Iris pigment epithelial cell (primary cell): ENCODE data around the gene HGFAC.
A peak's percentile ranks its signal among the peaks of the same experiment; 100 is the strongest.

Source experiments
- DNase-seq: peaks from one replicate; pipeline ENCODE4 v3.0.0-alpha.2; 2011; ENCODE audit warnings: low read depth

HGFAC gene

DNA sequence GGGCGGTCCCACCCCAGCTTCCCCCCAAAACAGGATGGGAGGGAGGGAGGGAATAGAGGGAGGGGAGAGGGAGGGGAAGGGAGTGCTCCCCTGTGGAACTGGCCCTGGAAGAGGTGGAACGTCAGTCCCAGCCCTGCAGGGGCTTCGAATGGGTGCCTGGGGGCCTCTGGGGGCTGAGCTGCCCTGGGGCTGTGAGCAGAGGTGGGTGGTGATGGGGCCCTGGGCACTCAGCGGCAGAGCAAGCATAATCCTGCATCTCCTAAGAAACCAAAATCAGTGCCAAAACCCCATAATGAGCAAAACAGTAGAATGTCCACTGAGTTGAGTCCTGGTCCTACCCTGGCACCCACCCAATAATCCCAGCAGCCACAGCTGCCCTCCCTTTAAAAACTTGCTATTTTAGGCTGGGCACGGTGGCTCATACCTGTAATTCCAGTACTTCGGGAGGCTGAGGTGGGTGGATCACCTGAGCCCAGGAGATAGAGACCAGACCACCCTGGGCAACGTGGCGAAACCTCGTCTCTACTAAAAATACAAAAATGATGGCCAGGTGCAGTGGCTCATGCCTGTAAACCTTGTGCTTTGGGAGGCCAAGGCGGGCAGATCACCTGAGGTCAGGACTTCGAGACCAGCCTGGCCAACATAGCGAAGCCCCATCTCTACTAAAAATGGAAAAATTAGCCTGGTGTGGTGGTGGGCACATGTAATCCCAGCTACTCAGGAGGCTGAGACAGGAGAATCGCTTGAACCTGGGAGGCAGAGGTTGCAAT, 32.4 kb downstream of the HGFAC start:
- DNase-seq = no peak

DNA sequence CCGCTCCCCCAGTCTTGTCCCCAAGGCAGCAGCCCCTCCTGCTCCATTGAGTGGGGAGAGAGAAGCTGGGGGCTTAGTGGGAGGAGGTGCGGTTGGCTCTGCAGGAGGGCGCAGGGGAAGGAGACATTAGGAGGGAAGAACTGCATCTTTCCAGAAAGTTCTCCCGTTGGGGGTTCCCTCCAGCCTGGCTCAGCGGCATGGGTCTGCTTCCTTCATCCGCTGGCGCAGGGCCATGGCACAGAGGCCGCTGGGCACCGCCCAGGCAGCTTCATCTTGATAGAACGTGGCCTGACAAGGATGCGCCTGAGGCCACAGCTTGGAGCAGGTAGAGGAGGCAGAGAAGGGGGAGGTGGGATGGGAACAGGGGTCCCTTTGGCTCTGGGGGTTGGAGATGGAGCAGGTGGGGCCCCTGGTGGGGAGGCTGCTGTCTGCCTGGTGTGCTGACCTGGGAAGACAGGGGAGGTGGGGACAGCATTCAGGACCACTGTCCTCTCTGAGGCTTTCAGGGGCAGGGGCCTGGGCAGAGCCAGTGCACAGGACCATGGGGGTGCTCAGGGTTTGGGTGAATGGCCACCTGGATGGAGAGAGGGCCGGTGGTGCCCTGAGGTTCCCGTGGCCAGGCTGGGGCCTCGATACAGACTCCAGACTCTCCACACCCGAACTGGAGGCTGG, 33.4 kb downstream of the HGFAC start:
- no peak for DNase-seq

DNA sequence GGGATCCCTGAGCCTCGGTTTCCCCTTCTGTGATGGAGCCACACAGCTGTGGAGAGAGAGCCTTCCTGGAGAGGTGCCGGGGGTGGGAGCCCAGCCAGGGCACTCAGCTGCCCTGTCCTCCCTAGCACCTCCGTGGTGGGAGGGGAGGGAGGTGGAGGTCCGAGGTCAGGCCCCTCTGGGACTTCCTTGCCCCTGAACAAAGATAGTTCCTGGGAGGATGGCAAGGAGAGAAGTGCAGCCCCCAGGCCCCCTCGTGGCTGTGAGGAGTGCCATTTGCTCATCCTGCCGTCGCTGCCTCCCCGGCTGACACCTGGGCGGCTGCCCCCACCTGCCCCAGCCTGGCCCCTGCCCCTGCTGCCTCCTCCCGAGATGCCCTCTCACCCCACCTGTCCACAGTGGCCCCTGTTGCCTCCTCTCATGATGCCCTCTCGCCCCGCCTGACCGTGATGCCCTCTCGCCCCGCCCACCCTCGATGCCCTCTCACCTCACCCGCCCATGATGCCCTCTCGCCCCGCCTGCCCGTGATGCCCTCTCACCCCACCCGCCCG, 34.0 kb downstream of the HGFAC start:
- no peak for DNase-seq

DNA sequence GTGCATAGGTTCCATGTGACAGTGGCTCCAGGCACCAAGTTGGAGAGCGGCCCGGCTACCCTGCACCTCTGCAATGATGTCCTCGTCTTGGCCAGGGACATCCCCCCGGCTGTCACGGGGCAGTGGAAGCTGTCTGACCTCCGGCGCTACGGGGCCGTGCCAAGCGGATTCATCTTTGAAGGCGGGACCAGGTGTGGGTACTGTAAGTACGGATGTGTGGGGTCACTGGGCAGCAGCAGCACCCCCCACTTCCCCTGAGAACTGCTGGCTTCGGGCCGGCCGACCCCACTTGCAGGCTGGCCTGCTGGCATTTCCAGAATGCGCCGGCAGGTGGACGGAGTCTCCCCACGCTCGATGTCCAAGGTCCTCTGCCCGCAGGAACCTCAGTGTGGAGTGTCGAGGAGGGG, 34.6 kb downstream of the HGFAC start:
- DNase-seq = no peak

DNA sequence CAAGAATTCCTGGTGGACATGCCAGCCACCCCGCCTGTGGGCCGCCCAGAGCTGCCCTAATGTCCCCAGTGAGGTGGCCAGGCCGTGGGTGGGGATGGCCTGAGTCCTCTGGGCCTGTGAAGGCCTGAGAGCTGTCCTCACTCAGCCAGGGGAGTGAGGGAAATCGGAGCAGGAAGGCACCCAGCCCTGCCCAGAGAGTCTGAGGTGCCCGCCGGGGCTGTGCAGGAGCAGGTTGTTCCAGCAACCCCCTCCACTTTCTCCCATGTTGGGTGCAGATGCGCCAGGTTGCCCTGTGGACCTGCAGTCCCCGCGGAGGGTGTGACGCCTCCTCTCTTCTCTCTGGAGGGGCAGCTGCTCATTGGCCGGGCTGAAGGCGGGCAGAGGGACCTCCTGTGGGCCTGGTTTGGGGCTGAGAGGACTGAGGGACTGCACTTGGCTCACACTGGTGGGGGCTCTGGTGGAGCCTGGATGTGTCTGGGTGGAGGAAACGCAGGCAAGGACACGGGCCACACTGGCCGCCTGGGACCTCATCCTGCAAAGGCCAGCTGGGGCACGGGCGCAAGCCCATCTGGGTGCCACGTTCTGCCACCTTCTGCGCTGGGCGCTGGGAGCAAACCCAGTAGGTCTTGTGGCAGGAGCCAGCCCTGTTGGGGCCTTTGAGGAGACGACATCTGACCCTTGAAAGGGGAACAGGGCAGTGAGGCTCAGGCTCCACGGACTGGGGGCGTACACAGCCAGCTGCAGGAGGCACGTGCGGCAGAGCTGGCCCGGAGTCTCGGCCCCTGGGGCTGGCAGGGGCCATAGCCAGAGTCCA, 35.4 kb downstream of the HGFAC start:
- no peak for DNase-seq

DNA sequence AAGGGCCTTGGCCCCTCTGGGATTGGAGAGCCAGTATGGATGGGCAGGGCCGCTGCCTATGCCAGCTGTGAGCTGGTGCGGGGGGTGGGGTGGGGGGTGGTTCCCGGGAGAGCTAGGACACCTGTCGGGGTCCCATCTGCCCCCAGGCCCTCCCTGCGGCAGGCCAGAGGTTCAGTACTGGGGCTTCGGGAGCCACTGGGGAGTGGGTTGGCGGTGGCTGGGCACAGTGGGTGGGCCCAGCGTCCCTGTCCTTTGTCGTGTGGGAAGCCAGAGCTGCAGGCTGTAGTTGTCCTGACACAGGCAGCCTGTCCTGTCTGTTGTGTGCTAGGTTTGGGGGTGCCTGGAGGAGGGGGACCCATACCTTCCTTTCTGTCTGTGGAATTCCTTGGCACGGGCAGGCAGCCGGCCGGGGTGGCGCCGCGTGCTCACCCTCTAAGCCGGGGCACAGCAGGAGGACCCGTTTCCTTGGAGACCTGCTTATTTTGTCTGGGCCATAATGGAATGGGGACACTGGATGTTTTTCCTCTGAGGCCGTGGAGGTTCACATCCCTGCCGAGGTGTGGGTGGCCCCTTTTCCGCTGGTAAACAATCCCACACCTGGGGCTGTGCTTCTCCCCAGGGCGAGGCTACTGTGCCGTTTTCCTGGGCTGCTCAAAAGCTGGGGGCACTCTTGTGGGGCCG, 36.1 kb downstream of the HGFAC start:
- no peak for DNase-seq

DNA sequence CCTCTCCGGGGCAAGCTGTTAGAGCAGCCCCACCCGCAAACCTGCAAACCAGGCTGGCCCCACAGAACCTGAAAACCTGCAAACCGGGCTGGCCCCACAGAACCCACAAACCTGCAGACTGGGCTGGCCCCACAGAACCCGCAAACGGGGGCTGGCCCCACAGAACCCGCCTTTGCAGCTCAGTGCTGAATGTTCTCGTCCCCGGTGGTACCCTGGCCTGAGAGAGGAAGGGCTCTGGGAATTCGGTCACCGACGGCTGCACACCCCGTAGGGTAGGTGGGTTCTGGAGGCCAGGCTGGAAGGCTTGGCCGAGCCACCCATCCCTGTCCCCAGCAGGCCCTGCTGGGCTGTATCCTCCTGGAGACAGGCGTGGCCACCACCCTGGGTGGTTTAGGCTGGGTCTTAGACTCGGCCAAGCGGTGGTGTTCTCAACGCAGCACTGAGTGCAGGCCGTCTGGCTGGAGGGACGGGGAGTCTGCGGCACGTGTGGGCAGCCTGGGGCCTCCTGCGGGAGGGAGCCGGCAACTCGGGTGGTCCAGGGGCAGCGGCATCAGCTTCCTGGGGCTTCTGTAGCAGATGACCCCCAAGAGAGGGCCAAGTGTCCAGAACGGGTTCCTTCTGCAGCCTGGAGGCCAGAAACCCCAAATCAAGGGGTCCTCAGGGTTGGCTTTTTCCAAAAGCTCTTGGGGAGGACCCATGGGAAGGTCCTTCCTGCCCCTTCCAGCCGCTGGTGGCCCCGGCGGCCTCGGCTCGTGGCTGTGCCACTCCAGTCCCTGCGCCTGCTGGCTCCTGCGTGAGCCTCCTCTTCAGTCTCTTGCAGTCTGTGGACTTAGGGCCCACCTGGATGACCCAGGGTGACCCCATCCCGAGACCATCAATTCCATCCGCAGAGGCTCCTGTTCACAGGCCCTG, 36.9 kb downstream of the HGFAC start:
- no peak for DNase-seq

DNA sequence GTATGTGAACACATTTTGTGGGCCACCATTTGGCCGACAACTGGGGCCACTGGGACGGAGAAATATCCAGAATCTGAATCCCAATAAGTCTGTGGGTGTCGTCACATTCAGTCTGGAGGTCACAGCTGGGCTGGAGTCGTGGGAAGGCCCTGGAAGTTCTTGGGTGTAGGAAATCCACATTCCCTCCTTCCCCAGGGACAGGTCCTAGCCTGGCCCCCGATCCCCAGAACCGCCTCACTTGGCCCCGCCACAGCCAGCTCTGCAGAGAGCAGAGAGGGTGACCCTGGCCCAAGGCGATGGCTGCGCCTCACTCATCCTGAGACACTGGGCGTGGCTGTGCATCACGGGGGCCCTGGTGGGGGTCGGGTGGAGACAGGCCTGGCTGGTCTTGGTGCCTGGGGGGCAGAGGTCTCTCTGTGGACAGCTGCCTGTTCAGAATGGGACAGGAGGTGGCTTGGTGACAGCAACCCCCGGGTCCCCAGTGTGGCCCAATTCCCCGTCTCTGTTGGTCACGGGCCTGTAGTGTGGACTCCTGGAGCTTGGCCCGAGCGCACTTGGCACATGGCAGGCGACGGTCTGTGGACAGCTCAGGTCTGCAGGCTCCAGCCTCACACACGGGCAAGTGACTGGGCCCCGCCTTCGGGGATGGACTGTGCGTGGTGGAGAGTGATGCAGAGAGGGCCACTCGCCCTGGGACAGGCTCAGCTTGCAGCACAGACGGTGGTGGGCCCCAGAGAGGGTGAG, 37.8 kb downstream of the HGFAC start:
- no peak for DNase-seq

DNA sequence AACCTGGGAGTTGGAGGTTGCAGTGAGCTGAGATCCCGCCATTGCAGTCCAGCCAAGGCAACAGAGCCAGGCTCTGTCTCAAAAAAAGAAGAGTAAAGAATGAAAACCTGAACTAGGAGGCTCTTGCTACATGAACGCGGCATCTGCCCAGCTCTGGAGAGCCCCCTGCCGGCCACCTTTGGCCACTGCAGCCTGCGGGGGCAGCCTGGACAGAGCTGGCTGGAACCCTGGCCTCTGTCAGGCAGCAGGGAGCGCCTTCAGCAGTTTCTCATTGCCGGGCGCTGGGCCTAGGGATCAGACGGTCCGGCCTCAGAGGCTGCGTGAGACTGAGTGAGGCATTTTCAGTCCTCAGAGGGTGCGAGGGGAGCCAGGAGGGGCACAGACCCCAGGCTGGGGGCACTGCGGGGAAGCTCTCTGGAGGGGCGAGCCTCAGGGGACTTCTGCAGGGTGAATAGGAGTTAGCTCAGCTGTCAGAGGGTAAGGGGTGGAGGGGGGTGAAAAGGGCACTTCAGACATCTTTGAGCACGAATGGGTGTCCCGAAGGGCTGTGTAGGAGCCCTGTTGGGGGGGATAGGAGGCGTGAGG, 38.9 kb downstream of the HGFAC start:
- peak; percentile 62 for DNase-seq

DNA sequence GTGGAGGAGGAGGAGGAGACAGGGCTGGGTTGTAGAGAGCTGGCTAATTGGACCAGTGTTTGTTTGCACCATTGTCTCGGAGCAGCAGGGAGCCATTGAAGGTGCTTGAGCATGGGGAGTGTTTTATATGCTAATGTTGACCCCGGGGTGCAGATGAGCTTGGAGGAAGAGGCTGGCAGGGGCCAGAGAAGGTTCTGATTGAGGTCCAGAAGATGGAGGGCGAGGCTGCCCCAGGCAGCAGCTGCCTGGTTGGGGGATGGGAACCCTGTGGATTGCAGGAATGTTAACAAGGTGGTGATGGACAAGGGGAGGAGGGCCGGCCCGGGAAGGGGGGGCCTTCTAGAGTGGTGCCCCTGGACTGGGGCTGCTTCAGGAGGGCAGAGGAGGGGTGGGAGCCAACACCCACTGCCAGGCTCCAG, 39.4 kb downstream of the HGFAC start:
- DNase-seq = no peak

DNA sequence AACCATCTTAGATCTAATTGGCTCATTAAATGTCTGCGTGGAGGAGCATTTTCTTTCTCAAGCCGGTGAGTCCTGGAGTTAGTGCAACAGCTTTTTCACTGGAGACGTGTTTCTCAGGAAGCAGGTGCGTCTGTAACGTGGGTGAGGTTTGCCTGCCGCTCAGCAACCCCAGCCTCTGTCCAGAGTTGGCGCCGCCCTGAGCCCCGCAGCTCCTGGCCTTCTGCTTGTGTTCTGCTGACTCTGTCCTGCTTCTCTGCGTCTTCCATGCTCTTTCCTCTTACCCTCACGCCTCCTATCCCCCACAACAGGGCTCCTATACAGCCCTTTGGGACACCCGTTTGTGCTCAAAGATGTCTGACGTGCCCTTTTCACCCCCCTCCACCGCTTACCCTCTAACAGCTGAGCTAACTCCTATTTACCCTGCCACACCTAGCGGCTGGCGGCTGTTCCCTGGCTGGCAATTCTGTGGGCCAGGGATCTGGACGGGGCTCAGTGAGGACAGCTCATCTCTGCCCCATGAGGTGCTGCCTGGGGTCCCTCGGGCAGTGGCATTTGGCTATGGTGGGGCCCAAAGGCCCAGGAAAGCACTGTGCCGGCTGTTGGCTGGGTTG, 40.1 kb downstream of the HGFAC start:
- no peak for DNase-seq

DNA sequence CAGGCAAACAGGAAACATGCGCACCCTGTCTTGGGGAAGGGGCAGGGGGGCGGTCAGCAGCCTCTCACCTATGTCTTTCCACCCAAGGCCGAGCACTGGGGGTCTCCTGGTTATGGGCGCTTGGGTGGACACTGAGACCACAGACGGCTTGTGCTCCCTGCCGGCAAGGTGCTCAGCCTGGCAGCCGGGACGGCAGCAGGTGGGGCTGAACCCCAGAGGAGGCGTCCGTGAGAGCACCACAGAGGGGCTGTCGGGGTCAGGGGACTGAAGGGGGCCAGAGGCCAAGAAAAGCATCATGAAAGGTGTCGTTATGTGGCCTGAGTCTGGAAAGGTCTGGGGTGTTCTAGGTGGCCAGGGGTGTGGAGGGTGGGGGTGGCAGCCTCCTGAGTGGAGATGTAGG, 40.9 kb downstream of the HGFAC start:
- no peak for DNase-seq

DNA sequence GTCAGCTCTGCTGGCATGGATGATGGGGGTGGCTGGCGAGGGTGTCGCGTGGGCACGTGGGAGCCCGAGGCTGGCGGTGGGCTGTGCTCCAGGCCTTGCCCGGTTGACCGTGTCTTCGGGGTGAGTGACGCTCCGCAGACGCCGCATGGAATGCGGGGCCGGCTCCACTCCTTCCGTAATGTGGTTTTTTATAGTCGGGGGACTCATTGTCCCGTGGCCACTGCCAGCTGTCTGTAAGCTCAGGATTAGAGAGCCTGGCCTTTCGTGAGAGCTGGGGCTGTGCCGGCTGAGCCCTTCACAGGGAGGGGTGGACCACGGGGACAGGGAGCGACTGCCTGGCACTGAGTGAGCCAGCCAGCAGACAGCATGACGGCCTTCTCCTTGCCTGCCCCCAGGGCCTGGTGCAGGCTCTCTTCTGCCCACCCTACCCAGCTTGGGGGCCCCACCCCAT, 41.7 kb downstream of the HGFAC start:
- no peak for DNase-seq

DNA sequence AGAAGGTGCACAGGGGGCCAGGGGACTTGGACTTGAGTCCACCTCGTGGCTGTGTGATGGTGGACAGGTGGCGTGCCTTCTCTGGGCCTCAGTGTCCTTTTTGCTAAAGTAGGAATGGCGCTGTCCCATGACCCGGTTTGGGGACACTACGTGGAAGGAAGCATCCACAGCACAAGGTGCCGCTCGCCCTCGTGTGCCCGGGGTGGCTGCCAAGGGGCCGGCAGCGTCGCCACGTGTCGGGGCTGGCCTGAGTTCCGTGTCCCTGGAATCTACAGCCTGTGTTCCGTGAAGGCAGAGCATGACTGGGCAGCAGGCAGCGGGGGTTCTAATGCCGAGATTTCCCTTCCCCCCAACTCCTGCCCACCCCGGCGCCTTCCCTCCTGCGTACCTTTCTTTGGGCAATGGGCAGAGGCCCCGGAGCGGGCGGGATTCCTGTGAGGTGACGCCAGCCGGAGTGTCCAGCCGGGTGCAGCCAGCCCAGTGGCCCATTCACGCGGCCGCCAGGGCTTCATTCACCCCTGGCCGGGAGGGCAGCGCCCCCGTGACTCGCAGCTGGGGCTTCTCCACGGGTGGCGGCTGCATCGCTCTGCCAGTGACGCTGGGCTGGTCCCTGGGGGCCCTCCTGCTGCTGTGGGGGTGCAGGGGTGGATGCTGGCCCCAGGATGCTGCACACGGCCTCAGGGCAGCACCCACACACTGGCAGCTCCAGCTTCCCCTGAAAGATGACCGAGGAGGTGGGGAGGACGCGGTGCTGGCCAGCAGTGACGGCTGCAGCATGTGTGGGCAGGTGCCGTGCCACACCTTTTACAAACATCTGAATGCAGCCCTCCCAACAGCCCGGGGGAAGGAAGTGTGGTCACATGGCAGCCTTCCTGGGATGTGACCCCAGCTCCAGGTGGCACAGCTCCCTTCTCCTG, 42.5 kb downstream of the HGFAC start:
- no peak for DNase-seq

DNA sequence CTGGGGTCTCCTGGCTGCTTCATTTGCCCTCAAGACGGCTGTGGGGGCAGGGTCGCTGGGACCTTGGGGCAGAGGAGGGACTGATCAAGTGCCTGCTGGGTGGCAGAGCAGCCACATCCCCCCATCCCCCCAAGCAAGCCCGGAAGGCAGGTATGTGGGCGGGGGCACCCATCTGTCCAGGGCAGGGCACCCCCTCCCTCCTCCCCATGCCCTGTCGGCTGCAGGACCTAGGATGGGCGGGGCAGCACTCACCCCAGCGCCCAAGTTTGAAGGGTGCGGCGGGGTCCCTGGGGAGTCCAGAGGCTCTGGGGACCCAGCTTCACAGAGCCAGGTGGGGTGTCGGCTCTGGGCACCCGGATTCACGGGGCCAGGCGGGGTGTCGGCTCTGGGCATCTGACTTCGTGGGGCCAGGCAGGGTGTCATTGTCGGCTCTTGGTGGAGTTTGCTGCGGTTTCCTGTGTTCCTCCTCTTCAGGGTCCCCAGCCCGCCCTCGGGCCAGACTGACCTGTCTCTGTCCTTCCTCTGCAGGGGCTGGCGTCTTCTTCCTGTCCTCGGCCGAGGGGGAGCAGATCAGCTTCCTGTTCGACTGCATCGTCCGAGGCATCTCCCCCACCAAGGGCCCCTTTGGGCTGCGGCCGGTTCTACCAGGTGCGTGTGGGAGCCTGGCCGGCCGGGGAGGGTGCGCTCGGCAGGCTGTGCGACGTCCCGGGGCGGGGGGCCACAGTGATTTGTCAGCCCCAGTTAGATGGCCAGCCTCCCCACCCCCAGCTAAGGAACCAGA, 43.4 kb downstream of the HGFAC start:
- DNase-seq = no peak

DNA sequence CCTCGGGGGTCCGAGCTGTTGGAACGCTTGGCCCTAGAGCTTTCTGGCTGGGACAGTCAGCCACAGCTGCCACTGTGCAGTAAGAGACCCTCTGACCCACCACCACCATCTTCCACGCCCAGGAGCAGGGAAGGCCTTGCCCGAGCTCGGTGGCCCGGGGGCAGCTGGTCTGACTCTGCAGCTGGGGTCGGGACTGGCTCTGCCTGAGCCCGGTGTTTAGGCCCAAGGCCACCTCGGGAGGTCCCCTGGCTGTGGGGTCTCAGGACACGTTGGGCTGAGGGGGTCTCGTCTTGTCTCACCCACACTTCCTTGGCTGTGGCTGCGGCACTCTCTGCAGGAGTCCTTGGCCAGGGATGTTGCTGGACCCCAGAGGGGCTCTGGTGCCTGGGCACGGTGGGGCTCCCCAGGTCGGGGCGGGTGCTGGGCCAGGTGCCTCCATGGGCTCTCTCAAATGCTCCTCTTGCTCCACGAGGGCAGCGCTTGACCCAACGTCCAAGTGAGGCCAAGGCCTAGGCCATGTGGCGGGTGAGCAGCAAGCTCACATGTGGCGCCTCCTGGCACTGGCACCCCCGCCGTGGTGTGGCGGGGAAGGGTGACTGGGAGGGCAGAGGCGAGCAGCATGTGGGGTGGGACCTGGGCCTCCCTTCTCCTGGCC, 44.2 kb downstream of the HGFAC start:
- no peak for DNase-seq
